GM12878 (cell line): Measurements from ENCODE around the gene LTBP3. TPM values are rescaled to one million over a fixed set of nuclear protein-coding genes. Genes with fewer than 3 reads are reported as not detected.
A peak's percentile ranks its signal among the peaks of the same experiment; 100 is the strongest.

ENCODE experiments used
- CHD1 ChIP-seq: IDR thresholded peaks from 2 replicates; pipeline ENCODE4 v1.6.1; 2012; ENCODE audit warnings: low read depth, low read length, improper control_type of control experiment
- FOXK2 ChIP-seq: fragments of 450-650 bp; IDR thresholded peaks from 2 replicates; pipeline ENCODE4 v1.6.1; 2017; ENCODE audit warnings: mild to moderate bottlenecking, moderate library complexity
- IKZF2 ChIP-seq, 2 experiments: fragments of 450-650 bp; IDR thresholded peaks; 2 replicates each; pipeline ENCODE4 v1.6.1; 2017; ENCODE audit warnings: mild to moderate bottlenecking in 2 of 2, moderate library complexity in 2 of 2
- LARP7 ChIP-seq: fragments of 450-650 bp; IDR thresholded peaks from 2 replicates; pipeline ENCODE4 v1.6.1; 2017; ENCODE audit warnings: mild to moderate bottlenecking
- RFX5 ChIP-seq: IDR thresholded peaks from 2 replicates; pipeline ENCODE4 v1.6.1; 2011; ENCODE audit warnings: low read depth, low read length, improper control_type of control experiment
- RUNX3 ChIP-seq: IDR thresholded peaks from 2 replicates; pipeline ENCODE4 v1.6.1; 2012; ENCODE audit warnings: low read length, inconsistent platforms
- SIX5 ChIP-seq: IDR thresholded peaks from 2 replicates; pipeline ENCODE4 v1.6.1; 2011; ENCODE audit warnings: mild to moderate bottlenecking, low read depth, low read length, moderate library complexity; ENCODE audit not compliant: severe bottlenecking
- SP1 ChIP-seq: IDR thresholded peaks from one replicate; pipeline ENCODE4 v1.6.1; 2011; ENCODE audit warnings: low read depth, low read length
- SPI1 ChIP-seq: IDR thresholded peaks from 2 replicates; pipeline ENCODE4 v1.6.1; 2011; ENCODE audit warnings: low read depth, mild to moderate bottlenecking, low read length, moderate library complexity, borderline replicate concordance; ENCODE audit not compliant: insufficient read depth
- SUPT20H ChIP-seq: IDR thresholded peaks from 2 replicates; pipeline ENCODE4 v1.6.1; 2011; ENCODE audit warnings: low read depth, mild to moderate bottlenecking, low read length, moderate library complexity, borderline replicate concordance; ENCODE audit not compliant: control insufficient read depth
- ZNF622 ChIP-seq: fragments of 450-650 bp; IDR thresholded peaks from 2 replicates; pipeline ENCODE4 v1.6.1; 2017; ENCODE audit warnings: mild to moderate bottlenecking, inconsistent platforms
- ZSCAN29 ChIP-seq: fragments of 450-650 bp; IDR thresholded peaks from 2 replicates; pipeline ENCODE4 v1.6.1; 2017; ENCODE audit warnings: mild to moderate bottlenecking, moderate library complexity
- polyA plus RNA-seq, 11 experiments: library from polyadenylated mRNA; depleted of rRNA in 4 of 11; unstranded in 6 of 11; stranded (reverse) in 5 of 11; fragments of >200 nt; fragmentation: Nextera tagmentation in 4 of 11; fragmentation: Illumina TruSeq in 1 of 11; extraction: Ambion mirVana in 4 of 11; extraction: Trizol in 1 of 11; gene quantifications; 1 replicate in 1 of 11; 2 replicates in 10 of 11; pipeline versions ENCODE4 v1.2.1 to v1.2.3, GENCODE V29; 2011 to 2016; ENCODE audit warnings: inconsistent platforms in 2 of 11, missing spikeins in 2 of 11, low read depth in 1 of 11
- total RNA-seq, 4 experiments: library from RNA; depleted of rRNA in 3 of 4; stranded (reverse); fragments of >200 nt in 3 of 4; fragmentation: Illumina TruSeq in 1 of 4; extraction: Trizol in 1 of 4; gene quantifications; 2 replicates each; pipeline versions ENCODE4 v1.2.1 to v1.2.3, GENCODE V29; 2013 to 2021
- TF ChIP-seq, protein P1 (sequence below): IDR thresholded peaks from 2 replicates; pipeline ENCODE4 v1.6.1; 2012; ENCODE audit warnings: mild to moderate bottlenecking, low read depth, low read length
- TF ChIP-seq, protein P2 (sequence below): IDR thresholded peaks from 2 replicates; pipeline ENCODE4 v1.6.1; 2011; ENCODE audit warnings: borderline replicate concordance, low read depth, mild to moderate bottlenecking, moderate library complexity, low read length; ENCODE audit not compliant: insufficient read depth, poor library complexity, severe bottlenecking
- TF ChIP-seq, protein P3 (sequence below): fragments of 450-650 bp; conservative IDR thresholded peaks from 2 replicates; pipeline ENCODE4 v1.6.1; 2017; ENCODE audit warnings: mild to moderate bottlenecking, moderate library complexity
- TF ChIP-seq, protein P4 (sequence below): fragments of 450-650 bp; formaldehyde crosslinking; IDR thresholded peaks from 2 replicates; pipeline ENCODE4 v1.4.0; 2020; ENCODE audit warnings: mild to moderate bottlenecking, moderate library complexity
- TF ChIP-seq, protein P5 (sequence below): fragments of 450-650 bp; IDR thresholded peaks from 2 replicates; pipeline ENCODE4 v1.6.1; 2017; ENCODE audit warnings: mild to moderate bottlenecking, low read depth, inconsistent platforms; ENCODE audit not compliant: poor library complexity, severe bottlenecking

The LTBP3 gene
- total and polyA plus RNA-seq, 10 of the 15 experiments (the other 5 are each of a cell fraction or from before 2014, with no cell fraction given) = 2.2 to 12.2 (median 6.2) TPM; not detected in 2

DNA sequence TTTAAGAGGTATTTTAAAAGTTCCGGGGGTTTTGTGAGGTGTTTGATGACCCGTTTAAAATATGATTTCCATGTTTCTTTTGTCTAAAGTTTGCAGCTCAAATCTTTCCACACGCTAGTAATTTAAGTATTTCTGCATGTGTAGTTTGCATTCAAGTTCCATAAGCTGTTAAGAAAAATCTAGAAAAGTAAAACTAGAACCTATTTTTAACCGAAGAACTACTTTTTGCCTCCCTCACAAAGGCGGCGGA, 59.5 kb downstream of the LTBP3 start (continued):
- TF ChIP-seq ZSCAN29 = no peak
- TF ChIP-seq SUPT20H = no peak
- TF ChIP-seq, protein P1, sequence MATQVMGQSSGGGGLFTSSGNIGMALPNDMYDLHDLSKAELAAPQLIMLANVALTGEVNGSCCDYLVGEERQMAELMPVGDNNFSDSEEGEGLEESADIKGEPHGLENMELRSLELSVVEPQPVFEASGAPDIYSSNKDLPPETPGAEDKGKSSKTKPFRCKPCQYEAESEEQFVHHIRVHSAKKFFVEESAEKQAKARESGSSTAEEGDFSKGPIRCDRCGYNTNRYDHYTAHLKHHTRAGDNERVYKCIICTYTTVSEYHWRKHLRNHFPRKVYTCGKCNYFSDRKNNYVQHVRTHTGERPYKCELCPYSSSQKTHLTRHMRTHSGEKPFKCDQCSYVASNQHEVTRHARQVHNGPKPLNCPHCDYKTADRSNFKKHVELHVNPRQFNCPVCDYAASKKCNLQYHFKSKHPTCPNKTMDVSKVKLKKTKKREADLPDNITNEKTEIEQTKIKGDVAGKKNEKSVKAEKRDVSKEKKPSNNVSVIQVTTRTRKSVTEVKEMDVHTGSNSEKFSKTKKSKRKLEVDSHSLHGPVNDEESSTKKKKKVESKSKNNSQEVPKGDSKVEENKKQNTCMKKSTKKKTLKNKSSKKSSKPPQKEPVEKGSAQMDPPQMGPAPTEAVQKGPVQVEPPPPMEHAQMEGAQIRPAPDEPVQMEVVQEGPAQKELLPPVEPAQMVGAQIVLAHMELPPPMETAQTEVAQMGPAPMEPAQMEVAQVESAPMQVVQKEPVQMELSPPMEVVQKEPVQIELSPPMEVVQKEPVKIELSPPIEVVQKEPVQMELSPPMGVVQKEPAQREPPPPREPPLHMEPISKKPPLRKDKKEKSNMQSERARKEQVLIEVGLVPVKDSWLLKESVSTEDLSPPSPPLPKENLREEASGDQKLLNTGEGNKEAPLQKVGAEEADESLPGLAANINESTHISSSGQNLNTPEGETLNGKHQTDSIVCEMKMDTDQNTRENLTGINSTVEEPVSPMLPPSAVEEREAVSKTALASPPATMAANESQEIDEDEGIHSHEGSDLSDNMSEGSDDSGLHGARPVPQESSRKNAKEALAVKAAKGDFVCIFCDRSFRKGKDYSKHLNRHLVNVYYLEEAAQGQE = no peak
- no peak for TF ChIP-seq RFX5
- no peak for TF ChIP-seq LARP7
- TF ChIP-seq SPI1 = 0 out of 2 replicates have a peak, but pooled peaks have one; percentile 0
- TF ChIP-seq SP1 = no peak
- TF ChIP-seq, protein P2, sequence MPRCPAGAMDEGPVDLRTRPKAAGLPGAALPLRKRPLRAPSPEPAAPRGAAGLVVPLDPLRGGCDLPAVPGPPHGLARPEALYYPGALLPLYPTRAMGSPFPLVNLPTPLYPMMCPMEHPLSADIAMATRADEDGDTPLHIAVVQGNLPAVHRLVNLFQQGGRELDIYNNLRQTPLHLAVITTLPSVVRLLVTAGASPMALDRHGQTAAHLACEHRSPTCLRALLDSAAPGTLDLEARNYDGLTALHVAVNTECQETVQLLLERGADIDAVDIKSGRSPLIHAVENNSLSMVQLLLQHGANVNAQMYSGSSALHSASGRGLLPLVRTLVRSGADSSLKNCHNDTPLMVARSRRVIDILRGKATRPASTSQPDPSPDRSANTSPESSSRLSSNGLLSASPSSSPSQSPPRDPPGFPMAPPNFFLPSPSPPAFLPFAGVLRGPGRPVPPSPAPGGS = no peak
- no peak; the same call in 1 of the 2 replicates for TF ChIP-seq CHD1
- TF ChIP-seq, protein P3, sequence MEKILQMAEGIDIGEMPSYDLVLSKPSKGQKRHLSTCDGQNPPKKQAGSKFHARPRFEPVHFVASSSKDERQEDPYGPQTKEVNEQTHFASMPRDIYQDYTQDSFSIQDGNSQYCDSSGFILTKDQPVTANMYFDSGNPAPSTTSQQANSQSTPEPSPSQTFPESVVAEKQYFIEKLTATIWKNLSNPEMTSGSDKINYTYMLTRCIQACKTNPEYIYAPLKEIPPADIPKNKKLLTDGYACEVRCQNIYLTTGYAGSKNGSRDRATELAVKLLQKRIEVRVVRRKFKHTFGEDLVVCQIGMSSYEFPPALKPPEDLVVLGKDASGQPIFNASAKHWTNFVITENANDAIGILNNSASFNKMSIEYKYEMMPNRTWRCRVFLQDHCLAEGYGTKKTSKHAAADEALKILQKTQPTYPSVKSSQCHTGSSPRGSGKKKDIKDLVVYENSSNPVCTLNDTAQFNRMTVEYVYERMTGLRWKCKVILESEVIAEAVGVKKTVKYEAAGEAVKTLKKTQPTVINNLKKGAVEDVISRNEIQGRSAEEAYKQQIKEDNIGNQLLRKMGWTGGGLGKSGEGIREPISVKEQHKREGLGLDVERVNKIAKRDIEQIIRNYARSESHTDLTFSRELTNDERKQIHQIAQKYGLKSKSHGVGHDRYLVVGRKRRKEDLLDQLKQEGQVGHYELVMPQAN = no peak
- TF ChIP-seq, protein P4, sequence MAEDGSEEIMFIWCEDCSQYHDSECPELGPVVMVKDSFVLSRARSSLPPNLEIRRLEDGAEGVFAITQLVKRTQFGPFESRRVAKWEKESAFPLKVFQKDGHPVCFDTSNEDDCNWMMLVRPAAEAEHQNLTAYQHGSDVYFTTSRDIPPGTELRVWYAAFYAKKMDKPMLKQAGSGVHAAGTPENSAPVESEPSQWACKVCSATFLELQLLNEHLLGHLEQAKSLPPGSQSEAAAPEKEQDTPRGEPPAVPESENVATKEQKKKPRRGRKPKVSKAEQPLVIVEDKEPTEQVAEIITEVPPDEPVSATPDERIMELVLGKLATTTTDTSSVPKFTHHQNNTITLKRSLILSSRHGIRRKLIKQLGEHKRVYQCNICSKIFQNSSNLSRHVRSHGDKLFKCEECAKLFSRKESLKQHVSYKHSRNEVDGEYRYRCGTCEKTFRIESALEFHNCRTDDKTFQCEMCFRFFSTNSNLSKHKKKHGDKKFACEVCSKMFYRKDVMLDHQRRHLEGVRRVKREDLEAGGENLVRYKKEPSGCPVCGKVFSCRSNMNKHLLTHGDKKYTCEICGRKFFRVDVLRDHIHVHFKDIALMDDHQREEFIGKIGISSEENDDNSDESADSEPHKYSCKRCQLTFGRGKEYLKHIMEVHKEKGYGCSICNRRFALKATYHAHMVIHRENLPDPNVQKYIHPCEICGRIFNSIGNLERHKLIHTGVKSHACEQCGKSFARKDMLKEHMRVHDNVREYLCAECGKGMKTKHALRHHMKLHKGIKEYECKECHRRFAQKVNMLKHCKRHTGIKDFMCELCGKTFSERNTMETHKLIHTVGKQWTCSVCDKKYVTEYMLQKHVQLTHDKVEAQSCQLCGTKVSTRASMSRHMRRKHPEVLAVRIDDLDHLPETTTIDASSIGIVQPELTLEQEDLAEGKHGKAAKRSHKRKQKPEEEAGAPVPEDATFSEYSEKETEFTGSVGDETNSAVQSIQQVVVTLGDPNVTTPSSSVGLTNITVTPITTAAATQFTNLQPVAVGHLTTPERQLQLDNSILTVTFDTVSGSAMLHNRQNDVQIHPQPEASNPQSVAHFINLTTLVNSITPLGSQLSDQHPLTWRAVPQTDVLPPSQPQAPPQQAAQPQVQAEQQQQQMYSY = no peak
- TF ChIP-seq RUNX3 = no peak
- TF ChIP-seq FOXK2 = no peak
- TF ChIP-seq, protein P5, sequence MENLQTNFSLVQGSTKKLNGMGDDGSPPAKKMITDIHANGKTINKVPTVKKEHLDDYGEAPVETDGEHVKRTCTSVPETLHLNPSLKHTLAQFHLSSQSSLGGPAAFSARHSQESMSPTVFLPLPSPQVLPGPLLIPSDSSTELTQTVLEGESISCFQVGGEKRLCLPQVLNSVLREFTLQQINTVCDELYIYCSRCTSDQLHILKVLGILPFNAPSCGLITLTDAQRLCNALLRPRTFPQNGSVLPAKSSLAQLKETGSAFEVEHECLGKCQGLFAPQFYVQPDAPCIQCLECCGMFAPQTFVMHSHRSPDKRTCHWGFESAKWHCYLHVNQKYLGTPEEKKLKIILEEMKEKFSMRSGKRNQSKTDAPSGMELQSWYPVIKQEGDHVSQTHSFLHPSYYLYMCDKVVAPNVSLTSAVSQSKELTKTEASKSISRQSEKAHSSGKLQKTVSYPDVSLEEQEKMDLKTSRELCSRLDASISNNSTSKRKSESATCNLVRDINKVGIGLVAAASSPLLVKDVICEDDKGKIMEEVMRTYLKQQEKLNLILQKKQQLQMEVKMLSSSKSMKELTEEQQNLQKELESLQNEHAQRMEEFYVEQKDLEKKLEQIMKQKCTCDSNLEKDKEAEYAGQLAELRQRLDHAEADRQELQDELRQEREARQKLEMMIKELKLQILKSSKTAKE = no peak
- peak in 1 of 2 experiments; percentile 81; a peak in 2 of 4 replicates for TF ChIP-seq IKZF2 (IDR thresholded peaks at IDR 0.05)
- TF ChIP-seq ZNF622 = no peak
- TF ChIP-seq SIX5 = no peak
